Psoas muscle (tissue), 8 donors: ENCODE measurements around the gene FBXO3. TPM values are rescaled to one million over a fixed set of nuclear protein-coding genes. Genes with fewer than 3 reads are reported as not detected.

Experiments
- ATAC-seq, 4 donors: fragments of 200-7000 bp; cut with Tn5 transposase; one replicate each; pipeline ENCODE4 v1.9.1; 2020; ENCODE audit warnings: moderate library complexity in 3 of 4, mild to moderate bottlenecking in 2 of 4
- DNase-seq, 2 donors: peaks; one replicate each; pipeline ENCODE4 v3.0.0-alpha.2; 2020
- H3K27ac ChIP-seq: fragments of 200-600 bp; one replicate; pipeline ENCODE4 v1.8.0; 2022
- H3K27me3 ChIP-seq, 3 donors: fragments of 200-600 bp in 1 of 3; one replicate each; pipeline versions ENCODE4 v1.6.1 to v1.8.0; 2013 to 2022; ENCODE audit warnings: low read length in 2 of 3, mild to moderate bottlenecking in 2 of 3, moderate library complexity in 1 of 3; ENCODE audit not compliant: insufficient read depth in 3 of 3
- H3K36me3 ChIP-seq, 2 donors: fragments of 200-600 bp in 1 of 2; one replicate each; pipeline versions ENCODE4 v1.6.1 to v1.8.0; 2013 to 2022; ENCODE audit warnings: low read depth in 1 of 2, mild to moderate bottlenecking in 1 of 2, moderate library complexity in 1 of 2; ENCODE audit not compliant: insufficient read depth in 1 of 2
- H3K4me1 ChIP-seq: fragments of 200-600 bp; one replicate; pipeline ENCODE4 v1.8.0; 2022
- H3K4me3 ChIP-seq: fragments of 200-600 bp; one replicate; pipeline ENCODE4 v1.8.0; 2022; ENCODE audit warnings: mild to moderate bottlenecking
- H3K9me3 ChIP-seq: fragments of 200-600 bp; one replicate; pipeline ENCODE4 v1.8.0; 2022
- CTCF ChIP-seq: fragments of 200-600 bp; IDR thresholded peaks from one replicate; pipeline ENCODE4 v1.8.0; 2022; ENCODE audit warnings: antibody characterized with exemption
- WGBS, 3 donors: extraction: QIAGEN DNeasy Blood & Tissue Kit; methylation state at CpG; one replicate each; pipeline versions ENCODE4 v1.1.6 to v1.1.7; 2013; 5-methylcytosine and 5-hydroxymethylcytosine counted together
- intact Hi-C, 2 donors: fragments of 100-400 bp; cut with DNase I; formaldehyde crosslinking; loops; one replicate each; pipeline versions ENCODE4 v1.11.0 to v1.14.2; 2022
- polyA plus RNA-seq, 3 donors: library from polyadenylated mRNA; stranded (reverse); fragments of 200-250 nt; gene quantifications; one replicate each; pipeline ENCODE4 v1.2.3, GENCODE V29; 2013
- total RNA-seq, 4 donors: library from RNA; stranded (reverse); fragmentation: NEBNext Ultra II Directional in 2 of 4; extraction: Animal tissue kit (Norgen Biotek cat#: 25700) in 2 of 4; gene quantifications; one replicate each; pipeline versions ENCODE4 v1.2.1 to v1.2.4, GENCODE V29; 2021 to 2023
- donor health status: healthy with polysubstance abuse.
- donor health status: DM: no; HTN: no; CAD: no; lungs with moderate emphysema.
- donor health status: Bipolar disorder and iron deficiency.
- donor health status: healthy.
- donor health status: DM: yes; HTN: yes; CAD: no.
- donor health status: DM: no; HTN: no; CAD: no.
- donor health status: DM: no; HTN: no; CAD: no.
- donor health status: DM: yes; HTN: yes; CAD: no.

The FBXO3 gene
- total and polyA plus RNA-seq, 7 donors = 13.4 to 52.6 (median 36.7) TPM

DNA sequence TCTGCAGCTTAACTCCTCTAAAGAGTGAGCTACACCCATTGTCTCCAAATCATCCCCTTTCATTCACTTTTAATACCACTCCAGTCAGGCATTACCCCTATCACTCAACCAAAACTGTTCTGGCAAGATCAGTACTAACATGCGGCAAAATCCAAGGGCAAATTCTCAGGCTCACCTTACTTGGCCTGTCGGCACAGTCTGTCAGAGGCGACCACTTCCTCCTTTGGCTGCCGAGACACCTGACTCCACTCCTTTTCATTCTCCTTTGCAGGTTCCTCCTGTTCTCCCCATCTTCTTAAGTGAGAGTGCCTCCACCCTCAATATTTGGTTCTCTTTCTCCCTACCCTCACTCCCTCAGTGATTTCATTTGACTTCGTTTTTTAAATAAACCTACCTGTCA is 77.9 kb downstream of the FBXO3 start:
- Histone ChIP-seq H3K27ac (no peak overlapping the region), H3K4me1 (peaks cover 36% of the 10 kb centered on the region), H3K9me3 (no peaks in the 10 kb centered on the region), H3K36me3 (no peaks in the 10 kb centered on the region), H3K27me3 (no peaks in the 10 kb centered on the region), H3K4me3 (no peak overlapping the region)
- ATAC-seq = no peak
- intact Hi-C loops = loop anchor here in 1 of 2 donors (10.0 kb wide), 1 partner anchor 532 kb away; the partner anchor contains the start of gene CSTF3
- WGBS, 3 donors = 49 to 59% (median 57%) methylated on average over 5 of the region's 5 CpGs
- no peak for TF ChIP-seq CTCF
- DNase-seq = no peak

DNA sequence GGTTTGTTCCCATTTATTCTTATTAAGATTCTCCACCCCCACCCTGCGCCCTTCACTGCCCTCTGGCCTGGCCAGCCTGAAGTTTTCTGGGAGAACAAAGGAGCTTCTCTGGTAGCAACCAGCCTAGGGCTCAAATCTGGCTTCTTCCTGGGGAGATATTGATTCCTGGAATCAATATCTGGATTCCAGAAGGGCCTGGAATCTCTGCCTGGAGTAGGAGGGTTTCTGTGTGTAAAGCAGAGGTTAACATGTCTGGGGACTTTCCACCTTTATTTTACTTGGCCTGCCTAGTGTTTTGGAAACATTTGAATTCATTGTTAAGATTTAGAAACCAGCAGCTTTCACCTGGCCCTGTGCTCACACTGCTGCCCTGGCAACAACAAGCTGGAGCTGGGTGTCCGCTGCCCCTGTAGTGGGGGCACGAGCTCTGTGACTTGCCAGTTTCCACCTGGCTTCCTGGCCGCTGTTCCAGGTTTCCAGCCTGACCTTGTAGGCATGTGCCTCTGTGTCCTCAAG is 79.2 kb downstream of the FBXO3 start:
- no peak for ATAC-seq

DNA sequence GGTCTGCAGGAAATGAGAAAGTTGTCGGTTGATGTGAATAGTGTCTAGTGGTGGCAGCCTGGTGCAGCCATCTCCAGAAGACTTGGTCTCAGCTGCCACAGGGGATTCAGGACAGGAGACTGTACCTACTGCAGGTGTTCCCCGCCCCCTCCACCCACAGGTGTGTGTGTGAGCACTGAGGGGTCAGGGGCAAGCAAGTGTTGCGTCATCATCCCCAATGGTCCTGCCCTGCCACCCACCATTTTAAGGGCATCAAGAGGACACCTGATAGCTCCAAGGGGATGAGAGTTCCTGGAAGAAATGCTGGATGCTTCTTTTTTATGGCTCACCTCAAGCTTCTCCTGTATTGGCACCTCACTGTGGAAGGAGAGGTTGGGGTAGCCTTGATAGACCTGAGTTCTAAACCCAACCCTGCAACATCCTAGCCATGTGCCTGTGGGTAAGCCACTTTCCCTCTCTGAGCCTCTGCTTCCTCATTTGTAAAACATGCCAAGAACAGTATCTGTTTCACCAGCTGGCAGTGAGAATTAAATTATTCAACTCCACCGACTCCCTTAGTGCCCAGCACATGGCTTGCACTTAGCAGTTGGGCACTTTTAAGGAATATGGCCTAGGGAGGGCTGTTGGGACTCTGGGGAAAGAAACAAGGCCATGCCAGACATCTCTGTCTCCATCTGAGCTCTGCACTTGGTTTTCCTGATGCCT is 79.8 kb downstream of the FBXO3 start:
- DNase-seq (no peak), ATAC-seq (peak in 1 of 4 donors; percentile 15)

More for the DNA sequence above, 79.2 kb downstream of the FBXO3 start:
- TF ChIP-seq CTCF = no peak
- Histone ChIP-seq H3K27me3 (no peaks in the 10 kb centered on the region), H3K4me1 (peaks cover 31% of the 10 kb centered on the region), H3K27ac (peak overlapping the region; percentile 42), H3K9me3 (no peaks in the 10 kb centered on the region), H3K4me3 (no peak overlapping the region), H3K36me3 (no peaks in the 10 kb centered on the region)
- WGBS, 3 donors = 36 to 58% (median 44%) methylated on average over 4 of the region's 4 CpGs
- intact Hi-C loops = loop anchor here in 1 of 2 donors (10.0 kb wide), 1 partner anchor 530 kb away; the partner anchor contains the start of gene CSTF3
- DNase-seq = no peak

GRCh38 chr11:33692541-33692940 is 81.8 kb downstream of the FBXO3 start:
- no peak for TF ChIP-seq CTCF
- Histone ChIP-seq H3K9me3 (no peaks in the 10 kb centered on the region), H3K4me1 (peaks cover 31% of the 10 kb centered on the region), H3K27me3 (no peaks in the 10 kb centered on the region), H3K36me3 (no peaks in the 10 kb centered on the region), H3K4me3 (no peak overlapping the region), H3K27ac (peak overlapping the region; percentile 72)
- 43 to 45% (median 44%) methylated on average over 5 of the region's 5 CpGs for WGBS, 3 donors
- ATAC-seq (no peak), DNase-seq (no peak)
- intact Hi-C loops = loop anchor here in 1 of 2 donors (10.0 kb wide), 1 partner anchor 528 kb away; the partner anchor contains the start of gene CSTF3

More for the DNA sequence above, 79.8 kb downstream of the FBXO3 start:
- H3K4me1 ChIP-seq = peaks cover 31% of the 10 kb centered on the region
- H3K27ac ChIP-seq = peak overlapping the region; percentile 42
- no peaks in the 10 kb centered on the region for H3K36me3 ChIP-seq
- 74 to 75% (median 74%) methylated on average over 4 of the region's 4 CpGs for WGBS, 3 donors
- no peak for TF ChIP-seq CTCF
- no peak overlapping the region for H3K4me3 ChIP-seq
- no peaks in the 10 kb centered on the region for H3K27me3 ChIP-seq
- intact Hi-C loops = loop anchor here in 1 of 2 donors (10.0 kb wide), 1 partner anchor 530 kb away; the partner anchor contains the start of gene CSTF3
- H3K9me3 ChIP-seq = no peaks in the 10 kb centered on the region
